Measurements from ENCODE around the gene PRKD1.
"Not testable (repeated sequence)": the region's sequence is repeated elsewhere in the genome, so short reads cannot be mapped to it uniquely, and the experiment has no call there.

The PRKD1 gene

GRCh38 chr14:29898470-29898869, 29.2 kb downstream of the PRKD1 start:
- DNase-seq = no peak

GRCh38 chr14:29897181-29897580, 30.5 kb downstream of the PRKD1 start:
- DNase-seq = no peak

GRCh38 chr14:29896354-29896821, 31.3 kb downstream of the PRKD1 start:
- DNase-seq = no peak

GRCh38 chr14:29895591-29896083, 32.0 kb downstream of the PRKD1 start:
- no peak for DNase-seq

GRCh38 chr14:29893989-29894388, 33.7 kb downstream of the PRKD1 start:
- DNase-seq = no peak

GRCh38 chr14:29892327-29892726, 35.3 kb downstream of the PRKD1 start:
- DNase-seq = no peak

- no peak for DNase-seq
Measured at GRCh38 chr14:29885988-29886387, 41.7 kb downstream of the PRKD1 start.

- no peak for DNase-seq
Measured at GRCh38 chr14:29868000-29868399, 59.6 kb downstream of the PRKD1 start.

- DNase-seq = no peak
Measured at GRCh38 chr14:29865299-29865698, 62.3 kb downstream of the PRKD1 start.

- DNase-seq = no peak
Measured at GRCh38 chr14:29861996-29862395, 65.7 kb downstream of the PRKD1 start.

- no peak for DNase-seq
Measured at GRCh38 chr14:29858299-29858698, 69.3 kb downstream of the PRKD1 start.

- DNase-seq = no peak
Measured at GRCh38 chr14:29857551-29857950, 70.1 kb downstream of the PRKD1 start.

GRCh38 chr14:29856516-29856915, 71.1 kb downstream of the PRKD1 start:
- no peak for DNase-seq

- not testable (repeated sequence) for DNase-seq
Measured at GRCh38 chr14:29853691-29854090, 74.0 kb downstream of the PRKD1 start.

- no peak for DNase-seq
Measured at GRCh38 chr14:29853272-29853671, 74.4 kb downstream of the PRKD1 start.

GRCh38 chr14:29851397-29851796, 76.2 kb downstream of the PRKD1 start:
- no peak for DNase-seq

- DNase-seq = no peak
Measured at GRCh38 chr14:29847056-29847380, 80.6 kb downstream of the PRKD1 start.

GRCh38 chr14:29846339-29847055, 81.2 kb downstream of the PRKD1 start:
- no peak for DNase-seq

- no peak for DNase-seq
Measured at GRCh38 chr14:29843981-29844380, 83.7 kb downstream of the PRKD1 start.

GRCh38 chr14:29842228-29842627, 85.4 kb downstream of the PRKD1 start:
- DNase-seq = no peak

GRCh38 chr14:29840369-29840892, 87.2 kb downstream of the PRKD1 start:
- not testable (repeated sequence) for DNase-seq

- DNase-seq = not testable (repeated sequence)
Measured at GRCh38 chr14:29839691-29840090, 88.0 kb downstream of the PRKD1 start.

GRCh38 chr14:29838752-29839151, 88.9 kb downstream of the PRKD1 start:
- DNase-seq = no peak

- no peak for DNase-seq
Measured at GRCh38 chr14:29836395-29836794, 91.3 kb downstream of the PRKD1 start.

GRCh38 chr14:29832042-29832441, 95.6 kb downstream of the PRKD1 start:
- DNase-seq = no peak

All from stimulated activated CD4-positive, alpha-beta T cell treated with anti-CD3 and anti-CD28 coated beads, Interleukin-4, amount 100 ng/mL, for 1 hour (primary cell).